RWPE1 (cell line): ENCODE results near the gene ZNF778.

Experiments
- CTCF ChIA-PET: fragments of 350-600 bp; sonication (Branson Sonifier 250); formaldehyde crosslinking; extraction: SDS; loops from one replicate; lab custom pipeline; 2021; lab: Yijun Ruan, JAX
- POLR2A ChIA-PET: fragments of 400-600 bp; formaldehyde crosslinking; extraction: SDS; loops from one replicate; lab custom pipeline; 2020; ENCODE audit warnings: antibody characterized with exemption; ENCODE audit not compliant: low non-redundant PET; lab: Yijun Ruan, JAX
- DNase-seq: peaks from one replicate; pipeline ENCODE4 v3.0.0; 2012; ENCODE audit warnings: low spot score
- H3K27ac ChIP-seq: fragments of 450-650 bp; 2 replicates; pipeline ENCODE4 v1.5.1; 2017
- TF ChIP-seq, protein P1 (sequence below): fragments of 450-650 bp; conservative IDR thresholded peaks from 2 replicates; pipeline ENCODE4 v1.5.1; 2017; ENCODE audit warnings: low read depth, mild to moderate bottlenecking

The ZNF778 gene

GRCh38 chr16:89195521-89196171, 21.9 kb upstream of the ZNF778 start:
- TF ChIP-seq, protein P1, sequence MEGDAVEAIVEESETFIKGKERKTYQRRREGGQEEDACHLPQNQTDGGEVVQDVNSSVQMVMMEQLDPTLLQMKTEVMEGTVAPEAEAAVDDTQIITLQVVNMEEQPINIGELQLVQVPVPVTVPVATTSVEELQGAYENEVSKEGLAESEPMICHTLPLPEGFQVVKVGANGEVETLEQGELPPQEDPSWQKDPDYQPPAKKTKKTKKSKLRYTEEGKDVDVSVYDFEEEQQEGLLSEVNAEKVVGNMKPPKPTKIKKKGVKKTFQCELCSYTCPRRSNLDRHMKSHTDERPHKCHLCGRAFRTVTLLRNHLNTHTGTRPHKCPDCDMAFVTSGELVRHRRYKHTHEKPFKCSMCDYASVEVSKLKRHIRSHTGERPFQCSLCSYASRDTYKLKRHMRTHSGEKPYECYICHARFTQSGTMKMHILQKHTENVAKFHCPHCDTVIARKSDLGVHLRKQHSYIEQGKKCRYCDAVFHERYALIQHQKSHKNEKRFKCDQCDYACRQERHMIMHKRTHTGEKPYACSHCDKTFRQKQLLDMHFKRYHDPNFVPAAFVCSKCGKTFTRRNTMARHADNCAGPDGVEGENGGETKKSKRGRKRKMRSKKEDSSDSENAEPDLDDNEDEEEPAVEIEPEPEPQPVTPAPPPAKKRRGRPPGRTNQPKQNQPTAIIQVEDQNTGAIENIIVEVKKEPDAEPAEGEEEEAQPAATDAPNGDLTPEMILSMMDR, result no peak
- no peak overlapping the region for H3K27ac ChIP-seq
- POLR2A ChIA-PET, result no interaction called here
- no peak for DNase-seq
- CTCF ChIA-PET, result no interaction called here

- H3K27ac ChIP-seq, result no peak overlapping the region
- ChIA-PET CTCF (no interaction called here), POLR2A (no interaction called here)
- TF ChIP-seq, protein P1, result no peak
- no peak for DNase-seq
These were observed 20.4 kb upstream of the ZNF778 start for GRCh38 chr16:89197033-89197632.

DNA sequence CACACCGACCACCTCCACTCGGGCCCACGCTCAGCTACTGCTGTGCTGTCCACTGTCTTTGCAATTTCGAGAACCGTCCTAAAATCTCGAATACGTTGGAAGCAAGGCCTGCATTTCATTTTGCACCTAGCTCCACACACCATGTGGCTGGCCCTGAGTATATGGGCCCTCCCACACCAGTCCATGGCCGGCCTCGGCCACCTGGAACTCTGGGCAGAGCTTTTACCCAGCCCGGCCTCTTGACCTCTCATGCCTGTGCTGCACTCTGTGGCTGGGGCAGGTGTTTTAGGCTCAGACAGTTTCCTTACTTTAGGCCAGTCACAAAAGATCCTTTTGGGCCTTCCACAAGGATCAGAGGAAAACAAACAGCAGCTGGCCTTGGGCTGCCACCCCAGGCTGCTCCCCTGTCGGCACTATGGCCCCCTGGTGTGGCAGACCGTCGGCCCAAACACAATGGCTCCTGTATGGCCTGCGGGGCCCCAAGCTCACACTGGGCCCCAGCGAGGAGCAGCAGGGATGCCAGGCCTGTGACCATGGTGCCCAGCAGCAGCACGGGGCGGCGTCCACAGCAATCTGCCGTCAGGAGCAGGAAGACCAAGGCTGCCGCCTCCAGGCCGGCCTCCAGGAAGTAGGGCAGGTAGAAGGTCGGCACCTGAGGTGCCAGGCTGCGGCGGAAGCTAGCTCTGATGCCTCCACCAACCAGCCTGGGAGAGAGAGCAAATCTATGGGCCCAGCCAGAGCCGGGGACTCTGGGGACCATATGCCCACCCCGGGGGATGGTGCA, 19.7 kb upstream of the ZNF778 start:
- ChIA-PET CTCF (no interaction called here), POLR2A (no interaction called here)
- H3K27ac ChIP-seq, result no peak overlapping the region
- TF ChIP-seq, protein P1, result no peak
- no peak for DNase-seq

DNA sequence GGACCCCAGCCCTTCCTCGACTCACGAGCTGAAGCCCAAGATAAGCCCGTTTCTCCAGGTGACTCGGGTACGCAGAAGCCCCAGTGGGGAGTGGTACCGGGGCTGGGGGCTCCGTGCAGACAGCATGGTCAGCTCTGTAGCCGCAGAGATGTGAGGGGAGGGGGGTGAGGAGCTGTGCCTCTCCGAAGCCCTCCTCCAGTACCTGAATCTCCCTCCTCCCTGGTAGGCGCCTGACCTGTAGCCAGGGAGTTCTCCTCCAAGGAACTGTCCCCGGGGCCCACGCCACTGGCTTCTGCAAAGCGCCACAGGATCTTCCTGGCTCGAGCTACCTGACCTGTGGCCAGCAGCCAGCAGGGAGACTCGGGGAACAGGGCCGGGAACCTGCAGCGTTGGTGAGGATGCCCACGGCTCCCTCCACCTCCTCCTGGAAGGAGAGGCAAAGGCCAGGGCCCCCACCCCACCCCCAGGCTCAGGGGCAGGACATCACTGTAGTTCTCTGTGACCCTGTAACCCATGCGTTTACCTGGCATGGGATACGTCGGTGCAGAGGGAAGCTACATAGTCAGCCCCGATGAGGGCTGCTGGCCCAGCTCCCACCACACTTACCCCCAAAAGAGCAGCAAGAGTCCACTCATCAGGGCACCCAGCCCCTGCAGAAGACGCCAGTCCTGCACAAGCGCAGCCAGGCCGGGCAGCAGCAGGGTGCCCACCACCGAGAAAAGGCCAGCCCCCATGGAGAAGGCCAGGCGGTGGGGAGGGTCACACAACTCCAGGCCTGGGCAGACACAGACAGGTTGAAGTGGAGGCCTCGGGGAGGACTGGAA, 18.9 kb upstream of the ZNF778 start:
- ChIA-PET CTCF (no interaction called here), POLR2A (no interaction called here)
- no peak overlapping the region for H3K27ac ChIP-seq
- DNase-seq, result no peak
- TF ChIP-seq, protein P1, result no peak

DNA sequence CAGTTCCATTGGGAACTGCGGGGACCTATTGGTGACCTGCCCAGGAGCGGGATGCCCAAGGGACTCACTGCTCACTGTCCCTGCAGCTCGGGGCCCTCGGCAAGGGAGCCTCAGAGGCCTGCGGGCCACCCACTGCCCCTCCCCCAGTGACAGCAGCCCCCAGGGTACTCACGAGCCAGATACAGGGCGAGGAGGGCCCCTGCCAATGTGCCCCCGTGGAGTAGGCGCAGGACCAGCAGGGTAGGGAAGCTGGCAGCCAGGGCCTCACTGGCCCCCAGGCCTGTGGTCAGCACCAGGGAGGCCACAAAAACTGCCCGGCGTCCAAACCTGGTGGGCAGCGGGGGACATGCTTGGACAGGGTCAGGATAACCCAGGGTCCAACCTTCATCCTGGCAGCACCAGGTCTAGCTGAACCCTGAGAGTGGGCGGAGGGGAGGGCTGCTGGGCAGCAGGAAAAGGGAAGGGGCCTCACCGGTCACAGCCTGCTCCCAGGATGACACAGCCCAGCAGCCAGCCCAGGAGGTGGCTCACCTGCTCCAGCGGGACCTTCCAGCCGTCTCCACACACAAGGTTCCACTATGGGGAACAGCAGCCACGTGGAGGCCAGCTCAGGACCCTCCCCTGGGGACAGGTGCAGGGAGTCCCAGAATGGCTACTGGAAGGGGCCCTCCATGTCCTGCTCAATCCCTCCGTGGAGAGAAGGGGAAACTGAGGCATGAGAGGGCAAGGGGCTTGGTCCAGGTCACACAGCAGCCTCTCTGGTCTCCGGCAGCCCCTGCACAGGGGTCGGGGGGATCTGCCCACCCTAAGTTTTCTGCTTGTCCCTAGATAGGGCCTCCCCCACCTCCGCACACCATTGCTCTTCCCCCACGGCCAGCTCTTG, 18.0 kb upstream of the ZNF778 start:
- CTCF ChIA-PET, result no interaction called here

More for the DNA sequence above, 18.0 kb upstream of the ZNF778 start:
- DNase-seq, result no peak
- TF ChIP-seq, protein P1, result no peak
- H3K27ac ChIP-seq, result no peak overlapping the region
- POLR2A ChIA-PET, result no interaction called here
